GM21360 (cell line): Measurements from ENCODE around the gene BCO2.
"Not testable (repeated sequence)": the region's sequence is repeated elsewhere in the genome, so short reads cannot be mapped to it uniquely, and the experiment has no call there.

Experiments
- ATAC-seq: cut with Tn5 transposase; IDR thresholded peaks from one replicate; pipeline ENCODE4 v1.9.1; 2021; ENCODE audit warnings: mild to moderate bottlenecking, moderate library complexity; ENCODE audit not compliant: unreplicated experiment

Gene BCO2

GRCh38 chr11:112174789-112175598 lies at the start of gene BCO2:
Gene BCO2, plus strand, starts transcription at chr11:112175512. Its CDS starts 90 bp downstream, at chr11:112175602.
- no peak for ATAC-seq

GRCh38 chr11:112127056-112127455 lies 48.3 kb upstream of the BCO2 start:
- no peak for ATAC-seq

- ATAC-seq = no peak
Observed at GRCh38 chr11:112128483-112129121, 46.7 kb upstream of the BCO2 start.

- ATAC-seq = no peak
Observed at GRCh38 chr11:112129656-112130055, 45.7 kb upstream of the BCO2 start.

GRCh38 chr11:112132737-112133136 lies 42.6 kb upstream of the BCO2 start:
- no peak for ATAC-seq

GRCh38 chr11:112134473-112134872 lies 40.8 kb upstream of the BCO2 start:
- ATAC-seq = no peak

GRCh38 chr11:112143597-112143996 lies 31.7 kb upstream of the BCO2 start:
- no peak for ATAC-seq

GRCh38 chr11:112150517-112150916 lies 24.8 kb upstream of the BCO2 start:
- no peak for ATAC-seq

- ATAC-seq = no peak
Observed at GRCh38 chr11:112156153-112156955, 19.0 kb upstream of the BCO2 start.

- no peak for ATAC-seq
Observed at GRCh38 chr11:112156956-112157766, 18.2 kb upstream of the BCO2 start.

- no peak for ATAC-seq
Observed at GRCh38 chr11:112159098-112160065, 15.9 kb upstream of the BCO2 start.

GRCh38 chr11:112160091-112160848 lies 15.0 kb upstream of the BCO2 start:
- ATAC-seq = no peak

GRCh38 chr11:112161012-112161411 lies 14.3 kb upstream of the BCO2 start:
- ATAC-seq = no peak

GRCh38 chr11:112162200-112162599 lies 13.1 kb upstream of the BCO2 start:
- ATAC-seq = not testable (repeated sequence)

GRCh38 chr11:112162761-112163546 lies 12.4 kb upstream of the BCO2 start:
- no peak for ATAC-seq

- ATAC-seq = no peak
Observed at GRCh38 chr11:112163875-112164685, 11.2 kb upstream of the BCO2 start, which contains the start of gene IL18. Gene IL18, minus strand, starts transcription at chr11:112164094. Its CDS starts 9,041 bp downstream, at chr11:112155053.

- no peak for ATAC-seq
Observed at GRCh38 chr11:112165049-112165448, 10.3 kb upstream of the BCO2 start.
